ENCODE results near the gene TARDBP.
"Not testable (repeated sequence)": the region's sequence is repeated elsewhere in the genome, so short reads cannot be mapped to it uniquely, and the experiment has no call there.

TARDBP gene

GRCh38 chr1:11041048-11041447 is 28.6 kb downstream of the TARDBP start:
- no peak for DNase-seq (ENCODE audit: extremely low read depth in 1 of 2, low read depth in 1 of 2)

- DNase-seq (ENCODE audit: extremely low read depth in 1 of 2, low read depth in 1 of 2): no peak
Measured at GRCh38 chr1:11042065-11042464, 29.6 kb downstream of the TARDBP start.

- DNase-seq (ENCODE audit: extremely low read depth in 1 of 2, low read depth in 1 of 2): no peak
Measured at GRCh38 chr1:11042995-11043874, 30.8 kb downstream of the TARDBP start.

GRCh38 chr1:11044086-11044848 is 31.8 kb downstream of the TARDBP start:
- DNase-seq (ENCODE audit: extremely low read depth in 1 of 2, low read depth in 1 of 2): no peak

- DNase-seq (ENCODE audit: extremely low read depth in 1 of 2, low read depth in 1 of 2): no peak
Measured at GRCh38 chr1:11044849-11045427, 32.5 kb downstream of the TARDBP start.

GRCh38 chr1:11045428-11046269 is 33.2 kb downstream of the TARDBP start:
- no peak for DNase-seq (ENCODE audit: extremely low read depth in 1 of 2, low read depth in 1 of 2)

GRCh38 chr1:11046270-11046566 is 33.8 kb downstream of the TARDBP start:
- DNase-seq (ENCODE audit: extremely low read depth in 1 of 2, low read depth in 1 of 2): no peak

GRCh38 chr1:11046625-11047365 is 34.3 kb downstream of the TARDBP start, which contains the start of gene MASP2:
Gene MASP2, minus strand, starts transcription at chr1:11047239. Its CDS starts 32 bp downstream, at chr1:11047207.
- no peak for DNase-seq (ENCODE audit: extremely low read depth in 1 of 2, low read depth in 1 of 2)

GRCh38 chr1:11051121-11051520 is 38.7 kb downstream of the TARDBP start:
- DNase-seq (ENCODE audit: extremely low read depth in 1 of 2, low read depth in 1 of 2): not testable (repeated sequence)

- no peak for DNase-seq (ENCODE audit: extremely low read depth in 1 of 2, low read depth in 1 of 2)
Measured at GRCh38 chr1:11051781-11052511, 39.5 kb downstream of the TARDBP start.

- no peak for DNase-seq (ENCODE audit: extremely low read depth in 1 of 2, low read depth in 1 of 2)
Measured at GRCh38 chr1:11052839-11053757, 40.6 kb downstream of the TARDBP start.

GRCh38 chr1:11053758-11054137 is 41.3 kb downstream of the TARDBP start:
- DNase-seq (ENCODE audit: extremely low read depth in 1 of 2, low read depth in 1 of 2): no peak

GRCh38 chr1:11054181-11054580 is 41.7 kb downstream of the TARDBP start:
- no peak for DNase-seq (ENCODE audit: extremely low read depth in 1 of 2, low read depth in 1 of 2)

- DNase-seq (ENCODE audit: extremely low read depth in 1 of 2, low read depth in 1 of 2): no peak
Measured at GRCh38 chr1:11054666-11055065, 42.2 kb downstream of the TARDBP start.

GRCh38 chr1:11055676-11056075 is 43.2 kb downstream of the TARDBP start:
- DNase-seq (ENCODE audit: extremely low read depth in 1 of 2, low read depth in 1 of 2): no peak

GRCh38 chr1:11056504-11056903 is 44.0 kb downstream of the TARDBP start:
- no peak for DNase-seq (ENCODE audit: extremely low read depth in 1 of 2, low read depth in 1 of 2)

GRCh38 chr1:11057477-11057876 is 45.0 kb downstream of the TARDBP start:
- DNase-seq (ENCODE audit: extremely low read depth in 1 of 2, low read depth in 1 of 2): no peak

GRCh38 chr1:11058026-11058425 is 45.6 kb downstream of the TARDBP start:
- DNase-seq (ENCODE audit: extremely low read depth in 1 of 2, low read depth in 1 of 2): no peak
